Heart right ventricle (tissue), 16 donors: ENCODE results near the gene KANSL3. TPM values are rescaled to one million over a fixed set of nuclear protein-coding genes. Genes with fewer than 3 reads are reported as not detected.

ENCODE experiments used
- ATAC-seq, 8 donors: fragments of 200-7000 bp; cut with Tn5 transposase; one replicate each; pipeline ENCODE4 v1.9.1; 2020; ENCODE audit warnings: mild to moderate bottlenecking in 8 of 8, moderate library complexity in 8 of 8, moderate number of reproducible peaks in 1 of 8
- DNase-seq, 2 donors: peaks; one replicate each; pipeline ENCODE4 v3.0.0-alpha.2; 2020
- H3K27ac ChIP-seq, 10 donors: fragments of 200-600 bp; sonication (generic) in 2 of 10; one replicate each; pipeline versions ENCODE4 v1.5.0 to v1.8.0; 2020 to 2022; ENCODE audit warnings: mild to moderate bottlenecking in 3 of 10
- H3K27me3 ChIP-seq, 7 donors: fragments of 200-600 bp; one replicate each; pipeline ENCODE4 v1.8.0; 2021 to 2022; ENCODE audit warnings: mild to moderate bottlenecking in 2 of 7
- H3K36me3 ChIP-seq, 9 donors: fragments of 200-600 bp; sonication (generic) in 1 of 9; one replicate each; pipeline versions ENCODE4 v1.5.0 to v1.8.0; 2020 to 2022; ENCODE audit warnings: mild to moderate bottlenecking in 2 of 9
- H3K4me1 ChIP-seq, 9 donors: fragments of 200-600 bp; sonication (generic) in 1 of 9; one replicate each; pipeline versions ENCODE4 v1.5.0 to v1.8.0; 2020 to 2022; ENCODE audit warnings: mild to moderate bottlenecking in 4 of 9
- H3K4me3 ChIP-seq, 10 donors: fragments of 200-600 bp; sonication (generic) in 2 of 10; one replicate each; pipeline versions ENCODE4 v1.5.0 to v1.8.0; 2020 to 2022; ENCODE audit warnings: mild to moderate bottlenecking in 7 of 10, moderate library complexity in 2 of 10
- H3K9me3 ChIP-seq, 11 donors: fragments of 200-600 bp in 10 of 11; sonication (generic) in 2 of 11; one replicate each; pipeline versions ENCODE4 v1.5.0 to v1.8.0; 2013 to 2022; ENCODE audit warnings: mild to moderate bottlenecking in 2 of 11, control low read depth in 1 of 11, moderate library complexity in 1 of 11
- WGBS, 2 donors: extraction: QIAGEN DNeasy Blood & Tissue Kit; methylation state at CpG; one replicate each; pipeline ENCODE4 v1.1.7; 2013; ENCODE audit warnings: inconsistent platforms in 1 of 2; 5-methylcytosine and 5-hydroxymethylcytosine counted together
- intact Hi-C, 10 donors: fragments of 100-400 bp; cut with DNase I; formaldehyde crosslinking; loops; one replicate each; pipeline versions ENCODE4 v1.11.1 to v1.14.2; 2022
- polyA plus RNA-seq, 2 donors: library from polyadenylated mRNA; stranded (reverse); fragments of 200-250 nt; gene quantifications; one replicate each; pipeline ENCODE4 v1.2.3, GENCODE V29; 2013
- total RNA-seq, 10 donors: library from RNA; stranded (reverse); fragmentation: NEBNext Ultra II Directional in 3 of 10; extraction: Animal tissue kit (Norgen Biotek cat#: 25700) in 3 of 10; gene quantifications; one replicate each; pipeline versions ENCODE4 v1.2.1 to v1.2.4, GENCODE V29; 2021 to 2023
- TF ChIP-seq, protein P1 (sequence below), 9 donors: fragments of 200-600 bp; sonication (generic) in 2 of 9; IDR thresholded peaks; one replicate each; pipeline versions ENCODE4 v1.5.0 to v1.8.0; 2021 to 2022; ENCODE audit warnings: antibody characterized with exemption in 9 of 9, mild to moderate bottlenecking in 5 of 9, moderate library complexity in 1 of 9
- donor health status: Arrhythmogenic right ventricular cardiomyopathy.
- donor health status: ischemic (EF 13 %, LVEDD 7.1; RV severe dilation, severe dysfunction).
- donor health status: healthy with polysubstance abuse.
- donor health status: DM: no; HTN: yes; CAD: no.
- donor health status: DM: no; HTN: no; CAD: no.
- donor health status: ischemic (EF 25% LVEDD 6.9; RV normal size, moderate dysfunction).
- donor health status: ischemic (EF 25% LVEDD 5.7; RV mildly dilated, moderate dysfunction).
- donor health status: healthy.
- donor health status: DM: yes; HTN: yes; CAD: no.
- donor health status: Ischemic cardiomyopathy.
- donor health status: ischemic (EF 35%, LVEDD 5.7; RV mildly dilated, moderate dysfunction).
- donor health status: nonischemic (EF 11% LVEDD 7.7; RV severe dilation, severe dysfunction).
- donor health status: DM: yes; HTN: yes; CAD: no.
- donor health status: PGD.
- donor health status: ischemic (EF 29% LVEDD 5.4; RV normal size, mild dysfunction).
- donor health status: nonischemic (EF 23%, LVEDD 6.1; RV moderate dilation, normal function).

Gene KANSL3
- total and polyA plus RNA-seq, 12 donors = 12.5 to 38.1 (median 30.4) TPM

DNA sequence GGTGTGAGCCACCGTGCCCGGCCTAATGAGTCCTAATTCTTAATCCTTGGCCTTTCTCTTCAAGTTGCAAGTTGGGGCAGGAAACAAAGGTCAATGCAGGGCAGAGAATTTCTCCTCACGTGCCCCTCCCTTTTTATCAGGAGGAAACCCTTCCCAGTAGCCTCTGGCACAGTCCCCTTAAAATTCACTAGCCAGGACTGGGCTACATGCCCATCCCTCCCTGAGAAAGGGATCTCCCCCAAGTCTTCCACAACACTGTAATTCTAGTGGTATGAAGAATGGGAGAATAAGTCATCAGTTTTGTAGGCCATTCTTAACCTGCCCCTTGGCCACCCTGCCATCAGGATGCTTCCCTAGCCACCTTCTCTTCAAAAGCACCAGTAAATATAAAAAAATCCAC, 59.4 kb downstream of the KANSL3 start:
- H3K4me3 ChIP-seq = no peak overlapping the region
- no peaks in the 10 kb centered on the region for H3K9me3 ChIP-seq
- H3K27me3 ChIP-seq = no peaks in the 10 kb centered on the region
- DNase-seq (no peak), ATAC-seq (peak in 1 of 8 donors; percentile 34)
- H3K4me1 ChIP-seq = peaks cover 0 to 3% (median 0%) of the 10 kb centered on the region in 9 donors
- TF ChIP-seq, protein P1, sequence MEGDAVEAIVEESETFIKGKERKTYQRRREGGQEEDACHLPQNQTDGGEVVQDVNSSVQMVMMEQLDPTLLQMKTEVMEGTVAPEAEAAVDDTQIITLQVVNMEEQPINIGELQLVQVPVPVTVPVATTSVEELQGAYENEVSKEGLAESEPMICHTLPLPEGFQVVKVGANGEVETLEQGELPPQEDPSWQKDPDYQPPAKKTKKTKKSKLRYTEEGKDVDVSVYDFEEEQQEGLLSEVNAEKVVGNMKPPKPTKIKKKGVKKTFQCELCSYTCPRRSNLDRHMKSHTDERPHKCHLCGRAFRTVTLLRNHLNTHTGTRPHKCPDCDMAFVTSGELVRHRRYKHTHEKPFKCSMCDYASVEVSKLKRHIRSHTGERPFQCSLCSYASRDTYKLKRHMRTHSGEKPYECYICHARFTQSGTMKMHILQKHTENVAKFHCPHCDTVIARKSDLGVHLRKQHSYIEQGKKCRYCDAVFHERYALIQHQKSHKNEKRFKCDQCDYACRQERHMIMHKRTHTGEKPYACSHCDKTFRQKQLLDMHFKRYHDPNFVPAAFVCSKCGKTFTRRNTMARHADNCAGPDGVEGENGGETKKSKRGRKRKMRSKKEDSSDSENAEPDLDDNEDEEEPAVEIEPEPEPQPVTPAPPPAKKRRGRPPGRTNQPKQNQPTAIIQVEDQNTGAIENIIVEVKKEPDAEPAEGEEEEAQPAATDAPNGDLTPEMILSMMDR (IDR thresholded peaks at IDR 0.05) = no peak
- intact Hi-C loops = no loop called here
- no peak overlapping the region for H3K27ac ChIP-seq
- peaks cover 0 to 5% (median 0%) of the 10 kb centered on the region in 9 donors for H3K36me3 ChIP-seq
- WGBS, 2 donors = 60 to 69% methylated on average over 3 of the region's 3 CpGs

DNA sequence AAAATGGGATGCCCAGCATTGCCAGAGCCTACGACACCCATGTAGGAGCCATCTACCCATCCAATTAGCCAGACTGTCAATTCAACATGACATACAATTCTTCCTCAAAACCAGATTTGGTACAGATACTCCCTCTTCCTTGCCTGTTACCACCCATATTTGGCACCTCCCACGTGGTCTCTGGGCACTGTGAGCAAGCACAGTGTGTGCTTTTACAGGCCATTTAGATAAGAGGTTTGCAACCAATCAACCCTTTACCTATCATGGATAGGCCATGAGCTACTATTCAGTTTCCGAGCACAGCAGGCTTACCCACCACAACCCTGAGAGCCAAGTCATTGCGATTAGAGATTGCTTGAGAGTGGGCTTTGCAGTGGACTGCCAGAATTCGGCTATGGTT, 60.6 kb downstream of the KANSL3 start:
- no peak for DNase-seq
- no peak overlapping the region for H3K27ac ChIP-seq
- H3K4me3 ChIP-seq = no peak overlapping the region
- H3K4me1 ChIP-seq = peaks cover 0 to 3% (median 0%) of the 10 kb centered on the region in 9 donors
- intact Hi-C loops = no loop called here
- H3K9me3 ChIP-seq = no peaks in the 10 kb centered on the region
- 68 to 77% methylated on average over 5 of the region's 5 CpGs for WGBS, 2 donors
- H3K27me3 ChIP-seq = no peaks in the 10 kb centered on the region
- TF ChIP-seq, protein P1 (IDR thresholded peaks at IDR 0.05) = no peak
- ATAC-seq = no peak
- peaks cover 0 to 5% (median 0%) of the 10 kb centered on the region in 9 donors for H3K36me3 ChIP-seq

DNA sequence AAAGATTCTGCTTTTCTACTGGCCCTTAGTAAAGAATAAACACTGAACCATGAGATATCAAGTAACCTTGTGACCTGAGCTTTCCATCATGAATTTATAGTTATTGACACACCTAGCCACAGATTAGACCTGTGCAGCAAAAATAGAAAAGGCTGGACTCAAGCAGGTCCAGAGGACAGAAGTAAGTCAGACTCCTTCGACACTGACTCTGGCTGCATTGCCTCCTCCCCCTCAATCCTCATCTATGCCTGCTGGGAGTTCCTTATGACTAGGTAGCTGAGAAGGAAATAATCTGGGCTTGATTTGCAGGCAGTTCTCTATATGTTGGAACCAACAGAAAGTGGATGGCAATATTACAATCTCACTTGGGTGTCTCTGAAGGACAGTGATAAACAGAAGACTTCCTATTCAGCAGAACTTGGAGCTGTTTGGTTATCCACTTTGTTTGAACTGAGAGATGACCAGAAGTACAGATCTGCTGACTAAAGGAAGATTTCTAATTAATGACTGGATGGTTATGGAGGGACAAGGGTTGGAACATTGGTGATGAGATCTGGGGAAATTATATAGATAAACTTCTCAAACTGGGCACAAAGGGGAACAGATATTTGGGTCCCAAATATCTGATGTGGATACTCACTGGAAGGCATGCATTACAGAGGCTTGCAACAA, 62.2 kb downstream of the KANSL3 start:
- DNase-seq = no peak
- TF ChIP-seq, protein P1 (IDR thresholded peaks at IDR 0.05) = no peak
- Histone ChIP-seq H3K36me3 (peaks cover 0 to 5% (median 0%) of the 10 kb centered on the region in 9 donors), H3K27ac (no peak overlapping the region), H3K27me3 (no peaks in the 10 kb centered on the region), H3K4me1 (peaks cover 0 to 3% (median 0%) of the 10 kb centered on the region in 9 donors), H3K4me3 (no peak overlapping the region), H3K9me3 (no peaks in the 10 kb centered on the region)
- ATAC-seq = no peak
- 72 to 78% methylated on average over 1 of the region's 1 CpG for WGBS, 2 donors
- intact Hi-C loops = no loop called here

DNA sequence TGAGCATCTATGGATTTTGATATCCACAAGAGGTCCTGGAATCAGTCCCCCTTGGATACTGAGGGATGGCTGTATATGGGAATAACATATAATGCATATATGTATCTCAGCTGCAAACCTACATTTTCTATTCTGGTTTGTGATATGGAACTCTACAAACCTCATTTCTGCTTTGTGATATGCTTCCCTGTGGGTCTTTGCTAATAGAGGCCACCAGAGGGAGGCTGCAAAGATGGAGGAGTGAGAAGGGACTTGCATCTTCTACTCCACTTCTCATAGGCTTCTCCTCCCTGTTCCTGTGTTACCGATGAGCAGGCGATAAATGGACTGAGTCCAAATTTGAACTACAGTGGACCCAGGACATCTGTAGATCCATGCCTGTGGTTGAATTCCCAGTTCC, 63.7 kb downstream of the KANSL3 start:
- no peaks in the 10 kb centered on the region for H3K4me1 ChIP-seq
- ATAC-seq (no peak), DNase-seq (no peak)
- H3K27ac ChIP-seq = no peak overlapping the region
- H3K27me3 ChIP-seq = no peaks in the 10 kb centered on the region
- TF ChIP-seq, protein P1 (IDR thresholded peaks at IDR 0.05) = peak in 1 of 9 donors; percentile 6
- intact Hi-C loops = no loop called here
- no peaks in the 10 kb centered on the region for H3K9me3 ChIP-seq
- H3K36me3 ChIP-seq = peaks cover 0 to 5% (median 0%) of the 10 kb centered on the region in 9 donors
- WGBS, 2 donors = 86 to 93% methylated on average over 2 of the region's 2 CpGs
- H3K4me3 ChIP-seq = no peak overlapping the region
